Suprapubic skin (tissue), 4 donors: ENCODE results near the gene KNG1. TPM values are rescaled to one million over a fixed set of nuclear protein-coding genes. Genes with fewer than 3 reads are reported as not detected.
"Not testable (repeated sequence)": the region's sequence is repeated elsewhere in the genome, so short reads cannot be mapped to it uniquely, and the experiment has no call there.

Source experiments
- DNase-seq, 2 donors: peaks; one replicate each; pipeline ENCODE4 v3.0.0-alpha.2; 2019; ENCODE audit warnings: low spot score in 2 of 2
- H3K27ac ChIP-seq: fragments of 200-600 bp; sonication (generic); one replicate; pipeline ENCODE4 v1.5.1; 2019
- H3K27me3 ChIP-seq: fragments of 200-600 bp; sonication (generic); one replicate; pipeline ENCODE4 v1.5.1; 2019
- H3K36me3 ChIP-seq: fragments of 200-600 bp; sonication (generic); one replicate; pipeline ENCODE4 v1.5.1; 2019
- H3K4me1 ChIP-seq: fragments of 200-600 bp; sonication (generic); one replicate; pipeline ENCODE4 v1.5.1; 2019
- H3K4me3 ChIP-seq: fragments of 200-600 bp; sonication (generic); one replicate; pipeline ENCODE4 v1.5.1; 2019; ENCODE audit warnings: mild to moderate bottlenecking
- H3K9me3 ChIP-seq: fragments of 200-600 bp; sonication (generic); one replicate; pipeline ENCODE4 v1.5.1; 2019
- EP300 ChIP-seq: sonication (generic); formaldehyde crosslinking; IDR thresholded peaks from one replicate; pipeline ENCODE4 v1.6.1; 2017; ENCODE audit warnings: antibody characterized with exemption
- POLR2A ChIP-seq, 2 donors: fragments of 450-650 bp; IDR thresholded peaks; one replicate each; pipeline ENCODE4 v1.6.1; 2017; ENCODE audit warnings: antibody characterized with exemption in 2 of 2, mild to moderate bottlenecking in 2 of 2, moderate library complexity in 2 of 2
- POLR2AphosphoS5 ChIP-seq, 3 donors: sonication (generic); formaldehyde crosslinking; IDR thresholded peaks; one replicate each; pipeline ENCODE4 v1.6.1; 2017; ENCODE audit warnings: antibody characterized with exemption in 3 of 3
- WGBS: methylation state at CpG from one replicate; pipeline ENCODE4 v1.1.5; 2018; 5-methylcytosine and 5-hydroxymethylcytosine counted together
- total RNA-seq, 4 donors: library from RNA; depleted of rRNA; stranded (reverse); fragments of >200 nt; gene quantifications; one replicate each; pipeline ENCODE4 v1.1.0, GENCODE V29; 2016
- TF ChIP-seq, protein P1 (sequence below), 2 donors: fragments of 200-600 bp in 1 of 2; fragments of 450-650 bp in 1 of 2; sonication (generic) in 1 of 2; IDR thresholded peaks; one replicate each; pipeline ENCODE4 v1.5.1; 2016 to 2019; ENCODE audit warnings: antibody characterized with exemption in 2 of 2, mild to moderate bottlenecking in 1 of 2, moderate library complexity in 1 of 2

KNG1 gene
- total RNA-seq, 4 donors from 2014 or later: 0.44 to 1.9 TPM; not detected in 2

GRCh38 chr3:186696522-186696921 is 20.6 kb upstream of the KNG1 start:
- WGBS: 88% methylated on average over 2 of the region's 2 CpGs
- no peak for TF ChIP-seq POLR2A (IDR thresholded peaks at IDR 0.05)
- no peak for TF ChIP-seq POLR2AphosphoS5 (IDR thresholded peaks at IDR 0.05)
- TF ChIP-seq EP300: no peak
- TF ChIP-seq, protein P1, sequence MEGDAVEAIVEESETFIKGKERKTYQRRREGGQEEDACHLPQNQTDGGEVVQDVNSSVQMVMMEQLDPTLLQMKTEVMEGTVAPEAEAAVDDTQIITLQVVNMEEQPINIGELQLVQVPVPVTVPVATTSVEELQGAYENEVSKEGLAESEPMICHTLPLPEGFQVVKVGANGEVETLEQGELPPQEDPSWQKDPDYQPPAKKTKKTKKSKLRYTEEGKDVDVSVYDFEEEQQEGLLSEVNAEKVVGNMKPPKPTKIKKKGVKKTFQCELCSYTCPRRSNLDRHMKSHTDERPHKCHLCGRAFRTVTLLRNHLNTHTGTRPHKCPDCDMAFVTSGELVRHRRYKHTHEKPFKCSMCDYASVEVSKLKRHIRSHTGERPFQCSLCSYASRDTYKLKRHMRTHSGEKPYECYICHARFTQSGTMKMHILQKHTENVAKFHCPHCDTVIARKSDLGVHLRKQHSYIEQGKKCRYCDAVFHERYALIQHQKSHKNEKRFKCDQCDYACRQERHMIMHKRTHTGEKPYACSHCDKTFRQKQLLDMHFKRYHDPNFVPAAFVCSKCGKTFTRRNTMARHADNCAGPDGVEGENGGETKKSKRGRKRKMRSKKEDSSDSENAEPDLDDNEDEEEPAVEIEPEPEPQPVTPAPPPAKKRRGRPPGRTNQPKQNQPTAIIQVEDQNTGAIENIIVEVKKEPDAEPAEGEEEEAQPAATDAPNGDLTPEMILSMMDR (IDR thresholded peaks at IDR 0.05): no peak

GRCh38 chr3:186697510-186697909 is 19.6 kb upstream of the KNG1 start:
- DNase-seq: no peak
- Histone ChIP-seq H3K36me3 (no peaks in the 10 kb centered on the region), H3K4me1 (no peaks in the 10 kb centered on the region), H3K4me3 (no peak overlapping the region), H3K9me3 (no peaks in the 10 kb centered on the region), H3K27ac (no peak overlapping the region), H3K27me3 (no peaks in the 10 kb centered on the region)
- TF ChIP-seq POLR2A (IDR thresholded peaks at IDR 0.05) (no peak), EP300 (no peak), POLR2AphosphoS5 (IDR thresholded peaks at IDR 0.05) (no peak)
- TF ChIP-seq, protein P1 (IDR thresholded peaks at IDR 0.05): no peak
- 94% methylated on average over 4 of the region's 4 CpGs for WGBS

More at GRCh38 chr3:186696522-186696921, 20.6 kb upstream of the KNG1 start:
- no peaks in the 10 kb centered on the region for H3K4me1 ChIP-seq
- H3K36me3 ChIP-seq: no peaks in the 10 kb centered on the region
- H3K27ac ChIP-seq: no peak overlapping the region
- no peak overlapping the region for H3K4me3 ChIP-seq
- H3K9me3 ChIP-seq: no peaks in the 10 kb centered on the region
- no peak for DNase-seq
- peaks cover 4% of the 10 kb centered on the region for H3K27me3 ChIP-seq

DNA sequence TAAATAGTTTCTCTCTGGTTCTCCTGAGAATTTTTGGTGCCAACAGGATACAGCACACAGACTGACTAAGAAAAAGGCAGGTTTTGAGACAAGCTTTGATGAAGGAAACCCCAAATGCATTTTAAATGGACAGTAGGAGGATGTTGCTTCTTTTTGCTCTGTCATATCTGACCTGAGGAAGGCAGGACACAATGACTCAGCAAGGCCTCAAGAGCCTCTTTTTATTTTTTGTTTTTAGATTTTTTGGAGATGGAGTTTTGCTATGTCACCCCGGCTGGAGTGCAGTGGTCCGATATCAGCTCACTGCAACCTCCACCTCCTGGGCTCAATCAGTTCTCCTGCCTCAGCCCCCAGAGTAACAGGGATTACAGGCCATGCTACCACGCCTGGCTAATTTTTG is 16.9 kb upstream of the KNG1 start:
- H3K27me3 ChIP-seq: peaks cover 2% of the 10 kb centered on the region
- H3K4me1 ChIP-seq: no peaks in the 10 kb centered on the region
- no peak overlapping the region for H3K27ac ChIP-seq
- no peaks in the 10 kb centered on the region for H3K9me3 ChIP-seq
- no peaks in the 10 kb centered on the region for H3K36me3 ChIP-seq
- H3K4me3 ChIP-seq: no peak overlapping the region
- 95% methylated on average over 3 of the region's 3 CpGs for WGBS
- no peak for DNase-seq
- TF ChIP-seq POLR2AphosphoS5 (IDR thresholded peaks at IDR 0.05) (no peak), EP300 (no peak), POLR2A (IDR thresholded peaks at IDR 0.05) (no peak)
- TF ChIP-seq, protein P1 (IDR thresholded peaks at IDR 0.05): no peak

DNA sequence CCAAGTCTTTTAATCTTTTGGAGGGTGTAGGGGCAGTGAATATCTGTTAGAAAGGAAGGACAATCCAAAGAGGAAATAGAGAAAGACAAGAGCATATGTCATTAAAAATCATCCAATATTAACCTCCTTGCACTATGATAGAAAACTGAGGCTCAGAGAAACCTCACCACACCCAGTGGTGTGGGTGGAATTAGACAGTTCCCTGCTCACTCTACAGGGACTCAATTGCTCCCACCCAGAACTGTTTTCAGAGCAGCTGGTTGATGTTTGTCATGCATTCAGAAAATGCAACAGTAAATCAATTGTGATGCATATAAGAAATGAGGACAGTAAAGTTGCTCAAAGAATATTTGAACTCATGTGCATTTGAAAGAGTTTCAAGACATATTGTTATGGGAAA is 14.7 kb upstream of the KNG1 start:
- H3K9me3 ChIP-seq, H3K27me3 ChIP-seq, H3K4me3 ChIP-seq, DNase-seq, H3K27ac ChIP-seq, H3K4me1 ChIP-seq, H3K36me3 ChIP-seq: not testable (repeated sequence)

- no peak overlapping the region for H3K4me3 ChIP-seq
- H3K27ac ChIP-seq: no peak overlapping the region
- H3K4me1 ChIP-seq: no peaks in the 10 kb centered on the region
- DNase-seq: no peak
- WGBS: 69% methylated on average over 5 of the region's 6 CpGs
- H3K27me3 ChIP-seq: peaks cover 2% of the 10 kb centered on the region
- H3K36me3 ChIP-seq: no peaks in the 10 kb centered on the region
- TF ChIP-seq, protein P1 (IDR thresholded peaks at IDR 0.05): no peak
- TF ChIP-seq POLR2A (IDR thresholded peaks at IDR 0.05) (no peak), EP300 (no peak), POLR2AphosphoS5 (IDR thresholded peaks at IDR 0.05) (no peak)
- H3K9me3 ChIP-seq: no peaks in the 10 kb centered on the region
Measured at GRCh38 chr3:186705882-186706780, 11.0 kb upstream of the KNG1 start.
